Central memory CD8-positive, alpha-beta T cell (primary cell): ENCODE measurements around the gene THAP10.
"Not testable (repeated sequence)": the region's sequence is repeated elsewhere in the genome, so short reads cannot be mapped to it uniquely, and the experiment has no call there.

Source experiments
- ATAC-seq: fragments of 150-1000 bp; cut with Tn5 transposase; replicated peaks from 2 replicates; pipeline ENCODE4 v1.10.0; 2022; ENCODE audit warnings: mild to moderate bottlenecking, moderate FRiP score, moderate number of reproducible peaks; ENCODE audit not compliant: poor library complexity, severe bottlenecking; ENCODE audit errors: extremely low read depth
- DNase-seq, 2 donors: peaks; one replicate each; pipeline ENCODE4 v3.0.0; 2021; ENCODE audit warnings: low spot score in 2 of 2
- H3K27ac Mint-ChIP-seq: one replicate; pipeline ENCODE4 v1.8.0; 2022; ENCODE audit warnings: low read depth, mild to moderate bottlenecking, moderate library complexity, mixed read lengths
- H3K27me3 Mint-ChIP-seq: one replicate; pipeline ENCODE4 v1.8.0; 2022; ENCODE audit warnings: mixed read lengths
- H3K36me3 Mint-ChIP-seq: one replicate; pipeline ENCODE4 v1.8.0; 2022; ENCODE audit warnings: mild to moderate bottlenecking, moderate library complexity, mixed read lengths; ENCODE audit not compliant: insufficient read depth
- H3K4me1 Mint-ChIP-seq: one replicate; pipeline ENCODE4 v1.8.0; 2022; ENCODE audit warnings: mixed read lengths
- H3K4me3 Mint-ChIP-seq: one replicate; pipeline ENCODE4 v1.8.0; 2022; ENCODE audit warnings: mild to moderate bottlenecking, moderate library complexity, mixed read lengths
- H3K9me3 Mint-ChIP-seq: one replicate; pipeline ENCODE4 v1.8.0; 2022; ENCODE audit warnings: mixed read lengths

The THAP10 gene

GRCh38 chr15:70892002-70892911 lies at the start of gene THAP10, which contains the start of gene LRRC49:
TSS of gene THAP10 (minus strand) at chr15:70892433. CDS start at chr15:70892272, 161 bp downstream.
TSS of gene LRRC49 (plus strand) at chr15:70892826. CDS start at chr15:70892895, 69 bp downstream.
- peak within 1 kb of the TSS; percentile 79 for H3K4me3 Mint-ChIP-seq
- DNase-seq, result no peak
- H3K27me3 Mint-ChIP-seq, result peaks cover 72% of the 10 kb centered on the region
- no peak for ATAC-seq
- no peaks in the 10 kb centered on the region for H3K36me3 Mint-ChIP-seq
- H3K27ac Mint-ChIP-seq, result peak within 1 kb of the TSS; percentile 30
- H3K9me3 Mint-ChIP-seq, result no peaks in the 10 kb centered on the region
- H3K4me1 Mint-ChIP-seq, result peaks cover 7% of the 10 kb centered on the region

DNA sequence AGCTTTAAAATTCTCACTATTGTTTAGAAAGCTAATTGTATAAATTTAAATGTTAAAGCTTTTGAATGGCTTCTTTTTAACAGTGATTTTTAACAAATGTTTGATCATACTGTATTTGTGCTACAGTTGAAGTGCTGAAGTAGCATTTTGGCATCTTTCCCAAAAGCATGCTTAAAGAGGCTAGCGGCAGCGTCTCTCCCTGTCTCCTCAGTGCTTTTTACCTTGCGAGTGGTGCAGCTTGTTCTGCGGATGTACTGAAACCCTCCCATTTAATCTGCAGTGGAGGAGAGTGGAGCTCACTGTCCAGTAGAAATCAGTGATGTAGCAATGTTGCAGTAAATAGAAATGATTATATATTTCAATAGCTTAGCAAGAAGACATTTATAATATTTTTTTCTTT lies 44.1 kb upstream of the THAP10 start:
- no peak overlapping the region for H3K27ac Mint-ChIP-seq
- no peaks in the 10 kb centered on the region for H3K36me3 Mint-ChIP-seq
- no peak for DNase-seq

GRCh38 chr15:70935631-70936030 lies 43.4 kb upstream of the THAP10 start:
- Mint-ChIP-seq H3K4me1 (no peaks in the 10 kb centered on the region), H3K4me3 (no peak overlapping the region), H3K36me3 (no peaks in the 10 kb centered on the region), H3K27ac (no peak overlapping the region), H3K9me3 (no peaks in the 10 kb centered on the region), H3K27me3 (peaks cover 23% of the 10 kb centered on the region)
- DNase-seq, result no peak
- no peak for ATAC-seq

More for the DNA sequence above, 44.1 kb upstream of the THAP10 start:
- no peaks in the 10 kb centered on the region for H3K4me1 Mint-ChIP-seq
- no peaks in the 10 kb centered on the region for H3K9me3 Mint-ChIP-seq
- H3K4me3 Mint-ChIP-seq, result no peak overlapping the region
- H3K27me3 Mint-ChIP-seq, result peaks cover 20% of the 10 kb centered on the region
- ATAC-seq, result no peak

DNA sequence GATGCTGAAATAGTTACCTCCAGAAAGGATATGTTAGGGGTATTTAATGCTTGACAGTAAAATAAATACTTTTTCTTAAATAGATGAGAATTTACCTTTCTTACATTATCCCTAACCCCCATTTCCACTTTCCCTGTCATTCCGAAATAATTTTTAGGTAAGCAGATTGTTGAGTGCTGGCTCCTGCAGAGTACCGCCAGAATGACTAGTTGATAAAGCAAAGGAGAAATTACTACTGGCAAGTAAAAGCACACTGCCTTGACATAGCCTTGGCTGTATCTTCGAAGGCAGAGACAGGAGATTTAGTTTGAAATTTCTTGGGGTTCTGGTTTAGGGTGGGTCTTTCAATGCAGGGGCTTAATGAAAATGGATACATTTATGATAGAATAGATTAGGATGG lies 41.2 kb upstream of the THAP10 start:
- no peaks in the 10 kb centered on the region for H3K36me3 Mint-ChIP-seq
- H3K9me3 Mint-ChIP-seq, result no peaks in the 10 kb centered on the region
- ATAC-seq, result no peak
- no peak overlapping the region for H3K27ac Mint-ChIP-seq
- H3K4me3 Mint-ChIP-seq, result no peak overlapping the region
- no peaks in the 10 kb centered on the region for H3K4me1 Mint-ChIP-seq
- H3K27me3 Mint-ChIP-seq, result peaks cover 40% of the 10 kb centered on the region
- no peak for DNase-seq

GRCh38 chr15:70932397-70932796 lies 40.2 kb upstream of the THAP10 start:
- ATAC-seq, result no peak
- H3K27me3 Mint-ChIP-seq, result peaks cover 49% of the 10 kb centered on the region
- H3K4me3 Mint-ChIP-seq, result no peak overlapping the region

DNA sequence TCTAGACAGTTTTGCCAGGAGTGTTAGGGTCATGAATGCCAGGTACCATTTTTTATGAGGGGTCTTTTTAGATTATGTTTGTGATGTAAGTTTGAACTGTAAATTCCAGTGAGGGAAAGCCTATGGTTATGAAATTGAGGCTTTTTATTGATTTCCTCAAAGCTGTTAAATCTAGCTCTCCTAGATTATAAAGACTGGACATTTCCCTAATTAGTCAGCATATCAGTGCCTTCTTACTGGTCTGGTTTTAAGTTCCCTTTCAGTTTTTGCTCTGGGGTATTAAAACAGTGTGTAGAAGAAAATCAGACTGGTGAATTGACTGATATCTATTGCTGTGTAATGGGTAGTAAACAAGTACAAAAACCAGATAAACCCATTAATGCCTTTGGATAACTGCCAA lies 39.6 kb upstream of the THAP10 start:
- Mint-ChIP-seq H3K9me3 (no peaks in the 10 kb centered on the region), H3K36me3 (no peaks in the 10 kb centered on the region), H3K27me3 (peaks cover 49% of the 10 kb centered on the region), H3K27ac (no peak overlapping the region), H3K4me3 (no peak overlapping the region), H3K4me1 (no peaks in the 10 kb centered on the region)
- ATAC-seq (no peak), DNase-seq (no peak)

More at GRCh38 chr15:70932397-70932796, 40.2 kb upstream of the THAP10 start:
- no peak for DNase-seq
- Mint-ChIP-seq H3K4me1 (no peaks in the 10 kb centered on the region), H3K36me3 (no peaks in the 10 kb centered on the region), H3K27ac (no peak overlapping the region), H3K9me3 (no peaks in the 10 kb centered on the region)

- H3K27me3 Mint-ChIP-seq, result peaks cover 70% of the 10 kb centered on the region
- not testable (repeated sequence) for H3K4me3 Mint-ChIP-seq, H3K9me3 Mint-ChIP-seq, H3K4me1 Mint-ChIP-seq, H3K36me3 Mint-ChIP-seq, ATAC-seq, DNase-seq, H3K27ac Mint-ChIP-seq
These were observed 34.7 kb upstream of the THAP10 start for GRCh38 chr15:70926914-70927313.

DNA sequence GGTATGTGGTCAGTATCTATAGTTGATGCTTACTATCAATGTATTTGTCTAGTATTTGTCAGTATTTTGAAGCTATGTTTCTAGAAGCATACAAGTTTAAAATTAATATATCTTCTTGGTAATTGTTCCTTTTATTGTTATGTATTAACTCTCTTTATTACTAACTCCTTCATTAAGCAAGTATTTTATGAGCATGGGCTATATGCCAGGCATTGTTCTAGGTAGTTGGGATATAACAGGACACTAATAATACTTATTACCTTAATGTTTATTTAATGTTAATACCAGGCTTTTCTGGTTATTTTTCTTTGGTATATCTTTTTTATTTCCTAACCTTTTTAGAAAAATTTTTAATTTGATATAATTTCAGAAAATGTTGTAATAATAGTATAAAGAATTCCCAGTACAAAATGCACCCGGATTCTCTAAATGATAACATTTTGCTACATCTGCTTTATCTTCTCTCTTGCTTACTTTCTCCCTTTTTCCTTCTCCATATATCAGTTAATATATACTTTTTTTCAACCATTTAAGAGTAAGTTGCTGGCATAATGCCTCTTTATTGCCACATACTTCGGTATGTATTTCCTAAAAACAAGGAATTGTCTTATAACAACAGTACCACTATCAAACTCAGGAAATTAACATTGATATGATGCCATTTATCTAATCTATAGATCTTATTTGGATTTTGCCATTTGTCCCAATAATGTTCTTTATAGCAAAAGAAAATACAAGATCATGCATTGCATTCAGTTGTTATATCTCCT lies 31.3 kb upstream of the THAP10 start:
- ATAC-seq (no peak), DNase-seq (no peak)
- no peak overlapping the region for H3K27ac Mint-ChIP-seq
- peaks cover 5% of the 10 kb centered on the region for H3K9me3 Mint-ChIP-seq
- no peak overlapping the region for H3K4me3 Mint-ChIP-seq
- H3K4me1 Mint-ChIP-seq, result no peaks in the 10 kb centered on the region
- no peaks in the 10 kb centered on the region for H3K36me3 Mint-ChIP-seq
- peaks cover 55% of the 10 kb centered on the region for H3K27me3 Mint-ChIP-seq

- Mint-ChIP-seq H3K27ac (no peak overlapping the region), H3K27me3 (peaks cover 50% of the 10 kb centered on the region)
These were observed 29.9 kb upstream of the THAP10 start for GRCh38 chr15:70922119-70922518.

DNA sequence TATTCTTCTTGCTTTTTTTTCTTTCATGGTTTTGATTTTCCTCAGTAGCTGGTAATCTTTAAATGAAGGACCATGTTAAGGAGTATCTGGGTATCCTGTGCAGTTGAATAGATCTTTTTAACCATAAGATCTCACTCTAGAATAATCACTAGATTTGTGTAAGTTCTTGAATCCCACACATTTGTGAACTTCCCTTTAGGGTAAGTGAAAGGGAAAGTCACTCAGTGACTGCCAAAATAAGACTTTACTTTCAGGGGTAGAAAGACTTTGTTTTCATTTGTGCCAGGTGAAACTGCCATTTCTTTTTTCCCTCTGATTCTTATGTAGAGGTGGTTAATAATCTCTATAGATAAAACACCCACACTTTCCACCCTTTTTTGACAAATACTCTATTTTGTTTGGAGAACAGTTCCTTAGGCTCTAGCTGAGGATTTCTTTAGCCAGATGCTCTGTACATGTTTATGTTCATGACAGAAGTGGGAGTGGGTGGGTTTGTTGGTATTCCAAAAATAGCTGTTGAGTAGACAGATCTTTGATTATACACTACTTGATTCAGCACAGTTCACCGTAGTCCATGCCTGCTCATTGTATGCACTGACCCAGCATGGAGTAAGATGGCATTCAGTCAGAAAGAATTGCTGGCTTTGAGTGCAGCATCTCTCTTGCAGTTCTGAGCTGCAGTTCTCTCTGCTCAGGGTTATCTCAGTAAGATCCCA lies 28.9 kb upstream of the THAP10 start:
- no peak for DNase-seq
- ATAC-seq, result no peak
- Mint-ChIP-seq H3K9me3 (peaks cover 5% of the 10 kb centered on the region), H3K27ac (no peak overlapping the region), H3K4me1 (no peaks in the 10 kb centered on the region), H3K27me3 (peaks cover 50% of the 10 kb centered on the region), H3K36me3 (no peaks in the 10 kb centered on the region), H3K4me3 (no peak overlapping the region)

More at GRCh38 chr15:70922119-70922518, 29.9 kb upstream of the THAP10 start:
- Mint-ChIP-seq H3K9me3 (peaks cover 5% of the 10 kb centered on the region), H3K4me3 (no peak overlapping the region), H3K4me1 (no peaks in the 10 kb centered on the region), H3K36me3 (no peaks in the 10 kb centered on the region)
- DNase-seq, result no peak
- ATAC-seq, result no peak

DNA sequence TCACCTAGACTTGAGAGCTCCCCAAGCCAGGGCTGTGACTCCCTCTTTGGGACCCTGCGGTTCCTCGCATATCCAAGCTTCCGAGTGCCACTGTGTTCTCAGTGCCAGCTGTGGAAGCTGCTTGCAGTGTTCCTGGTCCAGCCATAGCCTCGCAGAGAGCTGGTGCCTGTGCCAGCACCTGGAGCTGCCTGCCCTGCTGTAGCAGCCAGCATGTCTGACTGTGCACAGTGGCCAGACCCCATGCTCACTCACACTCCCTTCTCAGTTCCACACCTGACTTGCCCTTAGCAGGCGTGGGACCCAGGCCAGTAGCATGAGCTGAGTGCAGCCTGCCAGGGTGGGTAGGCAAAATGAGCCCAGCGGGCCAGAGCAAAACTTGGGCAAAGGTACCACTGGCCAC lies 25.7 kb upstream of the THAP10 start:
- H3K9me3 Mint-ChIP-seq, result peaks cover 5% of the 10 kb centered on the region
- ATAC-seq (no peak), DNase-seq (no peak)
- no peak overlapping the region for H3K27ac Mint-ChIP-seq
- peaks cover 33% of the 10 kb centered on the region for H3K27me3 Mint-ChIP-seq
- H3K36me3 Mint-ChIP-seq, result no peaks in the 10 kb centered on the region
- no peaks in the 10 kb centered on the region for H3K4me1 Mint-ChIP-seq
- H3K4me3 Mint-ChIP-seq, result no peak overlapping the region

DNA sequence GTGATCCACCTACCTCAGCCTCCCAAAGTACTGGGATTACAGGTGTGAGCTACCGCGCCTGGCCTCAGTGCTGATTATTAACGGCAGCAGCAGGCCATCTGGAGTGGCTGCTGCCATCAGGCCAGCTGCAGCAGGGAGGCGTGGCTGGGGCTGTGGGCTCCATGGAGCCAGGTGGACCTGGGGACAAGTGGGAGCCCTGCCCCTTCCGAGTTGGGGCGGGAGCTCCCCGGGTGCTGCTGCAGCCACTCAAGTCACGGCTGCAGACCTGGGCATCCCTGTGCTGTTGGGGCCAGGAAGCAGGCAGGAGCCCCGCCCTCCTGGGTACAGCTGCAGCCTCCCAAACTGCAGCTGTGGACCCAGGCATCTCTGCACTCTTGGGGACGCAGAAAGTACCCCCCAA lies 24.3 kb upstream of the THAP10 start:
- no peaks in the 10 kb centered on the region for H3K9me3 Mint-ChIP-seq
- H3K27me3 Mint-ChIP-seq, result peaks cover 24% of the 10 kb centered on the region
- no peak for ATAC-seq

More for the DNA sequence above, 24.3 kb upstream of the THAP10 start:
- Mint-ChIP-seq H3K4me1 (no peaks in the 10 kb centered on the region), H3K27ac (no peak overlapping the region), H3K4me3 (no peak overlapping the region), H3K36me3 (no peaks in the 10 kb centered on the region)
- no peak for DNase-seq
